Suprapubic skin (tissue), 4 donors: Measurements from ENCODE around the gene RAVER1. TPM values are rescaled to one million over a fixed set of nuclear protein-coding genes. Genes with fewer than 3 reads are reported as not detected.

Source experiments
- DNase-seq, 2 donors: peaks; one replicate each; pipeline ENCODE4 v3.0.0-alpha.2; 2019; ENCODE audit warnings: low spot score in 2 of 2
- H3K27ac ChIP-seq: fragments of 200-600 bp; sonication (generic); one replicate; pipeline ENCODE4 v1.5.1; 2019
- H3K27me3 ChIP-seq: fragments of 200-600 bp; sonication (generic); one replicate; pipeline ENCODE4 v1.5.1; 2019
- H3K36me3 ChIP-seq: fragments of 200-600 bp; sonication (generic); one replicate; pipeline ENCODE4 v1.5.1; 2019
- H3K4me1 ChIP-seq: fragments of 200-600 bp; sonication (generic); one replicate; pipeline ENCODE4 v1.5.1; 2019
- H3K4me3 ChIP-seq: fragments of 200-600 bp; sonication (generic); one replicate; pipeline ENCODE4 v1.5.1; 2019; ENCODE audit warnings: mild to moderate bottlenecking
- H3K9me3 ChIP-seq: fragments of 200-600 bp; sonication (generic); one replicate; pipeline ENCODE4 v1.5.1; 2019
- EP300 ChIP-seq: sonication (generic); formaldehyde crosslinking; IDR thresholded peaks from one replicate; pipeline ENCODE4 v1.6.1; 2017; ENCODE audit warnings: antibody characterized with exemption
- POLR2A ChIP-seq, 2 donors: fragments of 450-650 bp; IDR thresholded peaks; one replicate each; pipeline ENCODE4 v1.6.1; 2017; ENCODE audit warnings: antibody characterized with exemption in 2 of 2, mild to moderate bottlenecking in 2 of 2, moderate library complexity in 2 of 2
- POLR2AphosphoS5 ChIP-seq, 3 donors: sonication (generic); formaldehyde crosslinking; IDR thresholded peaks; one replicate each; pipeline ENCODE4 v1.6.1; 2017; ENCODE audit warnings: antibody characterized with exemption in 3 of 3
- WGBS: methylation state at CpG from one replicate; pipeline ENCODE4 v1.1.5; 2018; 5-methylcytosine and 5-hydroxymethylcytosine counted together
- total RNA-seq, 4 donors: library from RNA; depleted of rRNA; stranded (reverse); fragments of >200 nt; gene quantifications; one replicate each; pipeline ENCODE4 v1.1.0, GENCODE V29; 2016
- TF ChIP-seq, protein P1 (sequence below), 2 donors: fragments of 200-600 bp in 1 of 2; fragments of 450-650 bp in 1 of 2; sonication (generic) in 1 of 2; IDR thresholded peaks; one replicate each; pipeline ENCODE4 v1.5.1; 2016 to 2019; ENCODE audit warnings: antibody characterized with exemption in 2 of 2, mild to moderate bottlenecking in 1 of 2, moderate library complexity in 1 of 2

The RAVER1 gene
- total RNA-seq, 4 donors from 2014 or later = 18.4 to 27.8 (median 24.8) TPM

- peaks cover 33% of the 10 kb centered on the region for H3K27me3 ChIP-seq
- no peak overlapping the region for H3K27ac ChIP-seq
- WGBS = 53% methylated on average over 14 of the region's 14 CpGs
- H3K4me3 ChIP-seq = no peak overlapping the region
- H3K4me1 ChIP-seq = peaks cover 15% of the 10 kb centered on the region
- no peak for DNase-seq
- no peaks in the 10 kb centered on the region for H3K9me3 ChIP-seq
- H3K36me3 ChIP-seq = no peaks in the 10 kb centered on the region
- TF ChIP-seq, protein P1, sequence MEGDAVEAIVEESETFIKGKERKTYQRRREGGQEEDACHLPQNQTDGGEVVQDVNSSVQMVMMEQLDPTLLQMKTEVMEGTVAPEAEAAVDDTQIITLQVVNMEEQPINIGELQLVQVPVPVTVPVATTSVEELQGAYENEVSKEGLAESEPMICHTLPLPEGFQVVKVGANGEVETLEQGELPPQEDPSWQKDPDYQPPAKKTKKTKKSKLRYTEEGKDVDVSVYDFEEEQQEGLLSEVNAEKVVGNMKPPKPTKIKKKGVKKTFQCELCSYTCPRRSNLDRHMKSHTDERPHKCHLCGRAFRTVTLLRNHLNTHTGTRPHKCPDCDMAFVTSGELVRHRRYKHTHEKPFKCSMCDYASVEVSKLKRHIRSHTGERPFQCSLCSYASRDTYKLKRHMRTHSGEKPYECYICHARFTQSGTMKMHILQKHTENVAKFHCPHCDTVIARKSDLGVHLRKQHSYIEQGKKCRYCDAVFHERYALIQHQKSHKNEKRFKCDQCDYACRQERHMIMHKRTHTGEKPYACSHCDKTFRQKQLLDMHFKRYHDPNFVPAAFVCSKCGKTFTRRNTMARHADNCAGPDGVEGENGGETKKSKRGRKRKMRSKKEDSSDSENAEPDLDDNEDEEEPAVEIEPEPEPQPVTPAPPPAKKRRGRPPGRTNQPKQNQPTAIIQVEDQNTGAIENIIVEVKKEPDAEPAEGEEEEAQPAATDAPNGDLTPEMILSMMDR (IDR thresholded peaks at IDR 0.05) = no peak
- no peak for TF ChIP-seq EP300
Measured at GRCh38 chr19:10299545-10300458, 33.5 kb downstream of the RAVER1 start.

GRCh38 chr19:10295847-10296591 is 37.3 kb downstream of the RAVER1 start:
- no peak for DNase-seq
- WGBS = 14% methylated on average over 33 of the region's 58 CpGs
- no peaks in the 10 kb centered on the region for H3K9me3 ChIP-seq

GRCh38 chr19:10295305-10295846 is 38.0 kb downstream of the RAVER1 start:
- 4% methylated on average over 27 of the region's 48 CpGs for WGBS
- H3K9me3 ChIP-seq = no peaks in the 10 kb centered on the region
- no peak overlapping the region for H3K27ac ChIP-seq
- no peak for TF ChIP-seq EP300
- TF ChIP-seq POLR2A (IDR thresholded peaks at IDR 0.05) = no peak
- TF ChIP-seq, protein P1 (IDR thresholded peaks at IDR 0.05) = no peak
- TF ChIP-seq POLR2AphosphoS5 (IDR thresholded peaks at IDR 0.05) = no peak
- DNase-seq = no peak
- no peaks in the 10 kb centered on the region for H3K36me3 ChIP-seq
- H3K4me1 ChIP-seq = peaks cover 50% of the 10 kb centered on the region
- H3K27me3 ChIP-seq = peaks cover 77% of the 10 kb centered on the region
- peak overlapping the region; percentile 39 for H3K4me3 ChIP-seq

More at GRCh38 chr19:10295847-10296591, 37.3 kb downstream of the RAVER1 start:
- H3K4me1 ChIP-seq = peaks cover 44% of the 10 kb centered on the region
- TF ChIP-seq EP300 (no peak), POLR2A (IDR thresholded peaks at IDR 0.05) (no peak), POLR2AphosphoS5 (IDR thresholded peaks at IDR 0.05) (no peak)
- TF ChIP-seq, protein P1 (IDR thresholded peaks at IDR 0.05) = no peak
- peak overlapping the region; percentile 39 for H3K4me3 ChIP-seq
- H3K36me3 ChIP-seq = no peaks in the 10 kb centered on the region
- H3K27ac ChIP-seq = no peak overlapping the region
- H3K27me3 ChIP-seq = peaks cover 70% of the 10 kb centered on the region

- H3K27me3 ChIP-seq = peaks cover 84% of the 10 kb centered on the region
Measured at GRCh38 chr19:10294368-10294697, 39.0 kb downstream of the RAVER1 start.

More at GRCh38 chr19:10294368-10294697, 39.0 kb downstream of the RAVER1 start:
- Histone ChIP-seq H3K27ac (no peak overlapping the region), H3K9me3 (no peaks in the 10 kb centered on the region), H3K4me1 (peaks cover 60% of the 10 kb centered on the region), H3K36me3 (no peaks in the 10 kb centered on the region), H3K4me3 (no peak overlapping the region)
- no peak for DNase-seq
- WGBS = 27% methylated on average over 10 of the region's 25 CpGs
- TF ChIP-seq EP300 (no peak), POLR2A (IDR thresholded peaks at IDR 0.05) (no peak), POLR2AphosphoS5 (IDR thresholded peaks at IDR 0.05) (no peak)
- TF ChIP-seq, protein P1 (IDR thresholded peaks at IDR 0.05) = no peak
